Skeletal muscle cell (primary cell): ENCODE results near the gene EPN2.

Experiments used
- DNase-seq: peaks from one replicate; pipeline ENCODE4 v3.0.0-alpha.2; 2010; ENCODE audit warnings: low read depth
- H3K4me3 ChIP-seq: 2 replicates; pipeline ENCODE4 v1.5.1; 2011; ENCODE audit warnings: low read depth, mild to moderate bottlenecking, control low read depth, low read length, moderate library complexity

The EPN2 gene

DNA sequence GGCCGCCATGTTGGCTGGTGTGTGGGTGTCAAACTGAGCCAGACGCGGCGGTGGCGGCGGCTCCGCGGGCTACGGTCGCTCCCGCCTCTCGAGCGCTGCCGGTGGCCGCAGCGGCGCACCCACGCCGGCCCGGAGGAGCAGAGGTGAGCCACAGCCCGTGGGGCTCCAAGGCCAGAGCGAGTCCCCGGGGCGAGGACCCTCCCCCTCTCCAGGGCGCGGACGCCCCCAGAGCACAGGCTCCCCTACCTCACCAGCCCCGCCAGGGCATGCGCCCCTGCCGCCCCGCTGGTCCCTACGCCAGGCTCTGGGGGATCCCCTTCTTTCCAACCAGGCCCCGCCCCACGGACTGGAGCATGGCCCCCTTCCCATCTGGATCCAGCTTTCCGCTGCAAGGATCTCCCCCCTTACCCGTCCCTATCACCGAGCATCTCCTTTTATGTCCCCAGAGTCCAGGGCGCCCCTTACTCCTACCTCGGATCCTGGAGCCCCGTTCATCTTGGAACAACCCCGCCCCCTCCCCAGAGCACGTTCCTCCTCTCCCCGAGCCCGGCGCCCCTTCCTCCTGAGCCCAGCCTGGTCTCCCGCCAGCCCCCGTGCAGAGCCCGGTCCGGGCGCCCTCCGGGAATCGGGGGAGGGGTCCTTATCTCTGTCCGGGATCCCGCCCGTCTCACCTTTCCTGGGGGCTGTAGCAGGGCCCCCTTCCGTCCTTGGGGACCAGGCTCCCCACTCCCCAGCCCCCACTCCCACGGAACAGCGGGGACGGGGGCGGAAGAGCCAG, 412 bp downstream of the EPN2 start:
- DNase-seq, result no peak
- peak overlapping the region; percentile 99 for H3K4me3 ChIP-seq

DNA sequence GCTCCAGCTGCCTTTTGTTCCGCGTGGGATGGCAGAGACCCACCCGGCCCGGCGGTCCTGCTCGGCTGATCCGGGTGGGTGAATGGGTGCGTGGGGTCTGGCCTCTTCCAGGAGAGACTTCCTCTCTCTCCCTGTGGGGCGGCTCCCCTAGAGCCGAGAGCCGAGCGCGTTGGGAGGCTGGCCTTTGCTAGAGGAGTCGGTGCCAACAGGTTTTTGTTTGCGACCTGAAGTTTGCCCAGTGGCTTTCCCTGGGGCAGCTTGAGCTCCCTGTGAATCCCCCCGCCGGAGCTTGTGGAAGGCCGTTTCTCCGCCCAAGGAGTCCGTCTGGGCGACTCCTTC, 970 bp downstream of the EPN2 start:
- H3K4me3 ChIP-seq, result peak overlapping the region; percentile 99
- DNase-seq, result no peak

DNA sequence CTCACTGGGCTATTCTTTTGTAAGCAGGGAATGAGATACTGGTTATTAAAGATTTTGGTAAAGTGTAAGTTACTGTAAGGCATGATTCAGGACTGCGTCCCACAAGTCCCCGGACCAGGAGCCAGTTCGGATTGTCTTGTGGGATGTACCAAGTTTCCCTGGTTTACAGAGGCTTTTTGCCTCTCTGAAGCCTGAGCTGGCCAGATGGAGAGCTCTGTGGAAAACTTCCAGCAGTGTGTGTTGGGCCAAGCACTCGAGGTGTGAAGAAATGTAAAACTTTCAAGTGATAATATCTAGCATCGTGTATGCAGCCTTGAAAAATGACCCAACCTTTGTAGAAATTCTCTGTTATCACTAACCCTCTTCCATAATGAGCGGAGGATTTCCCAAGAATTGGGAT, 2.4 kb downstream of the EPN2 start:
- no peak for DNase-seq
- no peak overlapping the region for H3K4me3 ChIP-seq

GRCh38 chr17:19242323-19242722, 5.2 kb downstream of the EPN2 start:
- H3K4me3 ChIP-seq, result no peak overlapping the region
- no peak for DNase-seq

DNA sequence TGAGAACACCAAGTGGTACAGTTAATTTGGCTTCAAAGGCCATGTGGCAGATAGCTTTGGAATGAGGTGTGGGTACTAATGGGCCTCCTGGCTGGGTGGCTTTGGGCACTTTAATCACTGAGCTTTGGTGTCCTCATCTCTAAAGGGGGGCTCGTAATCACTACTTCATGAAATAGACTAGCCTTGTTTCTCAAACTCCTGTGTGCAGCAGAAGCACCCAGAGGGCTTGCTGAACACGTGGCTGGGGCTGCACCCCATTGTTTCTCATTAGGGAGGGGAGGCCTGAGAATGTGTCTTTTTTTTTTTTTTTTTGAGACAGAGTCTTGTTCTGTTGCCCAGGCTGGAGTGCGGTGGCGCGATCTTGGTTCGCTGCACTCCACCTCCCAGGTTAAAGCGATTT, 5.8 kb downstream of the EPN2 start:
- no peak overlapping the region for H3K4me3 ChIP-seq
- DNase-seq, result no peak

GRCh38 chr17:19243838-19244237, 6.7 kb downstream of the EPN2 start:
- no peak for DNase-seq
- H3K4me3 ChIP-seq, result no peak overlapping the region

- DNase-seq, result no peak
- H3K4me3 ChIP-seq, result no peak overlapping the region
Measured at GRCh38 chr17:19244357-19244756, 7.2 kb downstream of the EPN2 start.

GRCh38 chr17:19244781-19245180, 7.6 kb downstream of the EPN2 start:
- H3K4me3 ChIP-seq, result no peak overlapping the region
- DNase-seq, result no peak

DNA sequence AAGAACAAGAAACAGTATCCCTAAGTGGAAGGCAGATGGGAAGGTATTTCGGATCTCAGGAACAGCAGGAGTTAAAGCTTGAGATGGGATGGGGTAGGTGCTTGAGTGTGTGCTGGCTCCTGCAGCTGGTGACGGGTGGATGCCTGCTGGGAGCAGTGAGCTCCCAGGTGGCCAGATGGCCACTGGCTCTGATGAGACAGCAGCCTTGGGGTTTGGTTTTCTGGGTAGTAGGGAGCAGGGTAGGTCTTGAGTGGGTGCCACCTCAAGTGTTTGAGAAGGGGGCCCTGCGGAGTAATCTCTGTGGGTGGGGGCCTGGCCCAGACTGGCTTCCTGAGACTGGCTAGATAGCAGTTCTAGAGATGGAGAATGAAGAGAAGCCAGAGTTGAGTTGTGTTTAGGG, 10.3 kb downstream of the EPN2 start:
- no peak for DNase-seq

DNA sequence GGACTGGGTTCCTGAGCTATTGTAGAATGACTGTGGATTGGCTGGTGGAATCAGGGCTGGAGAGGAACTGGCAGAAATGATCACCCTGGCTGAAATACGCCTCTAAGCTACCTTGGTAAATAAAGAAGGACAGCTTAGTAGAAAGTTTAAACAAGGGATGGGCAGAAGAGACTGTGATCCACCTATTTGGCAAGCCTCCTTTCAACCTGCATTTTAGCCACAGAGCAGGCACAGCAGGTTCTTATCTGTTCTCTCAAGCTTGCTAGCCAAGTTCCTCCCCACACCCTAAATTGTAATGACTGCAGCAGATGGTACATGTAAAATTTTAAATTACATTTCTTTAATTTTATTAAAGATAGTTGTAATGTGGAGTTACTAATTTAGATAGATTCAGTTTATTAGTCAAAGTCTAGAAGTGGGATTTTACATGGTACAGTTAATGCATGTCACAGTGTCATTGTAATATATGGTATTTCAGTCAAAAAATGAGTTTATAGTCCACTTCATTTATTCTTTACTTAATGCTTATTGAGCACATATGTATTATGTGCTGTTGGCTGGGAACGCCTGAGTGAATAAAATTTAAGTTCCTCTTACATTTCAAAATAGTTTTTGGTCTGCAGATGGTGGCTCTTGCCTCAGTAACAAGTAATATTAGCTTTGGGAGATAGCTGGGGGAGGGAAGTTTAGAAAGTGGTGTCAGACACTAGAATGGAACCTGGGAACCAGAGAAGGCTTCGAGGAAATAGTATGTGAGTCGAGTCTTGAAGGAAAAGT, 11.2 kb downstream of the EPN2 start:
- no peak for DNase-seq
- no peak overlapping the region for H3K4me3 ChIP-seq

More for the DNA sequence above, 10.3 kb downstream of the EPN2 start:
- no peak overlapping the region for H3K4me3 ChIP-seq

DNA sequence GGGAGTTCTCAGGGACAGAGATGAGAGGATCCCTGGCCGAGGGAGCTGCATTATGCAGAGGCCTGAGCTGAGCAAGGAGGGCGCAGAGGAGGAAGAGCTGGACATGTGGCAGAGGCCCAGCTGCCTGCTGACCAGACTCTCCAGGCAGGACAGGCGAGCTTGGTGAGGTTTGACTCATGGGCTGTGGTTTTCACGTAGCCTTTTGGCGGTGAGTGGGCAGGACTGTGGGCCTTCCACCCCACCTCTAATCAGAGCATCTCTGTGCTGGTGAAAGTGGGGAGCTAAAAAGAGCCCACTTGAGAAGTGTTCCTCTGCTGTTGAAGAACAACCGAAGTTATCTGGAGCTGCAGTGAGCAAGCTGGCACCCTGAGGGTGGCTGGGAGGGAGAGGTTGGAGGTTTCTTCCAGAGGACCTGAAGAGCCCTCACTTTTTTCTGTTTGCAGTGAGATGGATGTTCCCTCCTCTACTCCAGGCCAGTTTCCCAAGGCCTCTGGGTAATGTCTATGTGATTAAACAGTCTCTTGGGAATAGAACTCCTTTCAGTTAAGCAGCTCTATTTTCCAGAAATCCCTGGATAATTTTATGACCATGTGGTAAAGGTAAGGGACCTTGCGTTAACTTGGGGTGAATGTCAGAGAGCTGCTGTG, 11.9 kb downstream of the EPN2 start:
- DNase-seq, result peak; percentile 62
- H3K4me3 ChIP-seq, result no peak overlapping the region

DNA sequence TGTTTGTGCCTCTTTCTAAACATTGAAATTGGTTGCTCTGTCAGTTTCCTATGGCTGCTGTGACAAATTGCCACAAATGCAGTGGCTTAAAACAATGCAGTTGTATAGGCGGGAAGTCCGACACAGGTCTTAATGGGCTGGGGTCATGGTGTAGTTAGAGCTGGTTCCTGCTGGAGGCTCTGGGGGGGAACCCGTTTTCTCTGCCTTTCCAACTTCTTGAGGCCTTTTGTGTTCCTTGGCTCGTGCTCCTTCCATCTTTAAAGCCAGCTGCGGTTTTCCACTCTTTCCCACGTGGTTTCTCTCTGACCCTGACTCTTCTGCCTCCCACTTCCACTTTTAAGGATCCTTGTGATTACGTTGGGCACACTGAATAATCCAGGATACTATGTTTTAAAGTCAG, 12.5 kb downstream of the EPN2 start:
- H3K4me3 ChIP-seq, result no peak overlapping the region
- peak; percentile 43 for DNase-seq

- no peak overlapping the region for H3K4me3 ChIP-seq
- DNase-seq, result no peak
Measured at GRCh38 chr17:19250421-19251173, 13.4 kb downstream of the EPN2 start.

GRCh38 chr17:19253112-19253511, 15.9 kb downstream of the EPN2 start:
- no peak overlapping the region for H3K4me3 ChIP-seq
- no peak for DNase-seq

DNA sequence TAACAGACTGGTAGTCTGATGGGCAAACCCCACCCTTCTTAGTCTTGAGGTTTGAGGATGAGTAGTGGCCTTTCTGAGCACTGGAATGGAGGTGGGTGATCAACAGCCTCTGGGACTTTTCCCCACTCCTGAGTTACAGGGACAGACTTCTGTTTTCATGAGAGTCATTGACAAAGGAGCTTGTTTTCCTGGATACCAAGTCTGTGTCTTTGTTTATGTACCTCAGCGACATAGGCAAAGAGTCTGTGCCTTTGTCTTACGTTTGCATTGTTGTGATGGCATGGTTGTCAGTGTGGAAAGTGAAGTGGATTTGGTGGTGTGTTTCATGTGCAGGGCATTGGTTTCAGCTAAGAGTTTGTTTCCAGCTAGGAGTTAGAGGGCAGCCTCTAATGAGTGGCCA, 17.5 kb downstream of the EPN2 start:
- no peak for DNase-seq
- no peak overlapping the region for H3K4me3 ChIP-seq

GRCh38 chr17:19255279-19255678, 18.1 kb downstream of the EPN2 start:
- DNase-seq, result no peak

DNA sequence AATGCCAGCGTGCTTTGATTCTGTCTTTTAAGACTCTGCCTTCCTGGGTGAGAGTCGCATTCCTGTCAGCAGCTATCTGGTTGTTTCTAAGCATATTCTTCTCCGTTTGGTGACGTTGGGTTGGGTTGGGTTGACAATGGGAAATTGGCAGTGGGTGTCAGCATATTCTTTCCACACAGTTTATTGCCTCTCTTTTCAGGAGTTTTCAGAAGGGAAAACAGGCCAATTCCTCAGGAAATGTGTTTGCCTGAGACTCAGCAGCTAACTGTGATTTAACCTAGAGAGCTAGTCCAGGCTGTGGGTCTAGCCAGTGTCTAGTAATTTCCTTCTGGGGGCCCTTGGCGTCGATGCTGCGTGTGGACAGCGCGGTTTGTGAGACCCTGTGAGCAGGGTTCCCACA, 21.2 kb downstream of the EPN2 start:
- H3K4me3 ChIP-seq, result no peak overlapping the region
- DNase-seq, result no peak

More at GRCh38 chr17:19255279-19255678, 18.1 kb downstream of the EPN2 start:
- H3K4me3 ChIP-seq, result no peak overlapping the region

DNA sequence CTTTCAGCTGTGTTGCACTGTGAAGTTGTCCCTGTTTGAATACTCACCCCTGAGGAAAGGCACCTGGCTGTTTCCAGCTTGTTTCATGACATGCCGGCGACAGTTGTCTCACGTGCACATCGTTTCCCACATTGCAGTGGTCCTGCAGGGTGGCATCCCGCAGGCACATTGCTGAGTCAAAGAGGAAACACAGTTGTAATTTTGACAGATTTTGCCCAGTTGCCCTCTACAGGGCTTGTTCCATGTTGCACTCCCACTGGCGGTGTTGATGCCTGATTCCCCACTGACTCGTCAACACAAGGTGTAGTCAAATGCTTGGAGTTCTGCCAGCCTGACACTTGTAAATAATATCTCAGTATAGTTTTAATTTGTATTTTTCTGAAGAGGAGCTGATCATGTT, 23.8 kb downstream of the EPN2 start:
- no peak for DNase-seq
- H3K4me3 ChIP-seq, result no peak overlapping the region

DNA sequence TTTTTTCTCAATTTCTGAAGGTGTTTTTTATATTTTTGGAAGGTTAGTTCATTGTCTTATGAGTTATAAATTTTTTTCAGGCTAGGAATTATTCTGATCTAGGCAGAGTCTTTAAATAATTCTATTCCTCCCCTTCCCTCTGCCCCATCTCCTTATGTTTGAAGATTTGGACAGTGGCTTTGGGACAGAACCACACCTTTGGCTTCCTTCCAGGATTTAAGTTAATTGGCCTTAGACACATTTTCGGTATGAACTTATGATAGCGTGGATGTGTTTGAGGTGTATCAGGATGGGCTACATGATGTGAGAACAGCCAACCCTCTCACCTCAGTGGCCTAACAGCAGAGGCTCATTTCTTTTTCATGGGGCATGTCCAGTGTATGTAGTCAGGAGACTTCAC, 24.3 kb downstream of the EPN2 start:
- H3K4me3 ChIP-seq, result no peak overlapping the region
- DNase-seq, result no peak
